HG03521 (cell line): ENCODE data around the gene CYTH1.

Experiments
- ATAC-seq: cut with Tn5 transposase; IDR thresholded peaks from one replicate; pipeline ENCODE4 v1.9.1; 2021; ENCODE audit warnings: mild to moderate bottlenecking, moderate library complexity; ENCODE audit not compliant: unreplicated experiment

CYTH1 gene

DNA sequence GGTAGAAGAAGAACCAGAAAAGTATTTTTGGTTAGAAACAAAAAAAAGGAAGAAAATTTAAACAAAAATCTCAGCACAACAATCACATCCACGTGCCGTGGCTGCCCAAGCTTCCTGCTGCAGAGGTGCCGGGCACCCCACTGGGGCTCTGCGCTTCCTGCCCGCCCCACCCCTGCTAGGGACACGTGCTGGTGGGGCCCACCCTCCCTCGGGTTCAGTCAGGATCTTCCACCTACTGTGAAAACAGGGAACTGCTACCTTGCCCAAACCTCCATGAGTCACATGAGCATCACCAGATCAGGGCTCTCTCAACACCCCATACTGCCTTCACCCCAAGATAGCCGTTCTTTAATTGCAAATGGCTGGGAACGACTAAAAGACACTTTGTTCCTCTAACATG, 24.4 kb upstream of the CYTH1 start:
- no peak for ATAC-seq

DNA sequence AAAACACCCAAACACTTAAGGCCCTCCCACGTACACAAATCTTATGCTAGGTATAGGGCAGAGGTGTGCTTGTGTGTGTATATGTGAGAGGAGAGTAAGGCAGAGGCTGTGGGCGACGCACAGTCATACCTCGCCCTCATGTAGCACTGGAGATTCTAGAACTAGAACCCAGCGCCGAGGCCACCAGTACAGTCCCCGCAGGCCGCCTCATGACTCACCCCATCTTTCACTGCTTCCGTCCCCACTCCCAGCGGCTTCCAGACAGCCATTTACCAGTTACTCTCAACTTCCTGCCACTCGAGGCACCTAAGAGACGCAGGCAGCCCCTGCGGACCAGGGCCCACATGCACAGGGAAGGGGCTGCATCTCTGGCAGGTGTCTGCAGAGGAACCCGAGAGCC, 23.2 kb upstream of the CYTH1 start:
- no peak for ATAC-seq

GRCh38 chr17:78804777-78805176, 22.7 kb upstream of the CYTH1 start:
- ATAC-seq, result no peak

GRCh38 chr17:78803186-78803845, 21.2 kb upstream of the CYTH1 start:
- no peak for ATAC-seq

GRCh38 chr17:78802459-78802858, 20.4 kb upstream of the CYTH1 start:
- ATAC-seq, result no peak

DNA sequence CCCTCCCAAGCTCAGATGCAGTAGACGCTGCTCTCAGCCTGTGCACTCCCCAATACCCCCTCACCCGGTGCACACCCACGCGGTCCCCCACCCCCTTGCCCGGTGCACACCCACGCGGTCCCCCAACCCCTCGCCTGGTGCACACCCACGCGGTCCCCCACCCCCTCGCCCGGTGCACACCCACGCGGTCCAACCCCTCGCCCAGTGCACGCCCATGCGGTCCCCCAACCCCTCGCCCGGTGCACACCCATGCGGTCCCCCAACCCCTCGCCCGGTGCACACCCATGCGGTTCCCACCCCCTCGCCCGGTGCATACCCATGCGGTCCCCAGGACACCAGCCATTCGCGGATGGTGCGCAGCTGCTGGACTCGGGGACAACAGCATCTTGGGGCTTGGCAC, 19.9 kb upstream of the CYTH1 start:
- ATAC-seq, result no peak

DNA sequence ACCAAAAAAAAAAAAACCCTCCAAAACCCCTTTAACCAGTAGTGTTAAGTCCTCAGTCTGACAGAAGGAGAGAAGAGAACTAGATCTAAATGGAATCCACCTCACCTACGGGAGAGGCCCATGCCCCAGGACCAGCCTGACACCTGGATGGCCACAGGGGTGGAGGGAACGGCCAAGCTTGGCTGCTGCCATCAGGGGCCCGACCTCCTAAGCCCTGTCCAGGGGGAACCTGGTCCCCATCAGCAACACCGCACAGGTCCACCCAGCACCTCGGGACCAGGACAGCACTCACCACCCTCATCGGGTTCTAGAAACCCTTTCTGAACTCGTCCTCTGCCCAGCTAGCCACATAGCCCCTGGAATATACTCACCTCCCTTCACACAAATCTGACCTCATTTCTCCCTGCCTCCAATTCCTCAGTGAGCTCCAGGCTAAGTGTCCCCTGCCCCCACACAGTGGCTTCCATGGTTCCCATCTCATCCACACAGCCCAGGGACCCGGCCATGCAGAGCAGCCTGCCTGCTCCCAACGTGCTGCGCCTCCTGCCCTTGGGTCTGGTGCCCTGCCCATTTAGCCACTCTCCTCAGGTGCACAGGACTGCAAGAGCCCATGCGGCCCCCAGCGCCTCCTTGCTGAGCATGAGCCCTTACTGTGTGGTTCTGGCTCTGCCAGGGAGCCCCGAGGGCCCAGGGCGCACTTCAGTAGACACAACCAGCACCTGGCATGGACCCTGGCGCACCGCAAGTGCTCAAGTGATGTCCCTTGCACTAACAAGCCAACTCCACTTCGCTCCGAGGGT, 18.3 kb upstream of the CYTH1 start:
- ATAC-seq, result no peak

GRCh38 chr17:78798695-78799559, 16.9 kb upstream of the CYTH1 start:
- no peak for ATAC-seq

DNA sequence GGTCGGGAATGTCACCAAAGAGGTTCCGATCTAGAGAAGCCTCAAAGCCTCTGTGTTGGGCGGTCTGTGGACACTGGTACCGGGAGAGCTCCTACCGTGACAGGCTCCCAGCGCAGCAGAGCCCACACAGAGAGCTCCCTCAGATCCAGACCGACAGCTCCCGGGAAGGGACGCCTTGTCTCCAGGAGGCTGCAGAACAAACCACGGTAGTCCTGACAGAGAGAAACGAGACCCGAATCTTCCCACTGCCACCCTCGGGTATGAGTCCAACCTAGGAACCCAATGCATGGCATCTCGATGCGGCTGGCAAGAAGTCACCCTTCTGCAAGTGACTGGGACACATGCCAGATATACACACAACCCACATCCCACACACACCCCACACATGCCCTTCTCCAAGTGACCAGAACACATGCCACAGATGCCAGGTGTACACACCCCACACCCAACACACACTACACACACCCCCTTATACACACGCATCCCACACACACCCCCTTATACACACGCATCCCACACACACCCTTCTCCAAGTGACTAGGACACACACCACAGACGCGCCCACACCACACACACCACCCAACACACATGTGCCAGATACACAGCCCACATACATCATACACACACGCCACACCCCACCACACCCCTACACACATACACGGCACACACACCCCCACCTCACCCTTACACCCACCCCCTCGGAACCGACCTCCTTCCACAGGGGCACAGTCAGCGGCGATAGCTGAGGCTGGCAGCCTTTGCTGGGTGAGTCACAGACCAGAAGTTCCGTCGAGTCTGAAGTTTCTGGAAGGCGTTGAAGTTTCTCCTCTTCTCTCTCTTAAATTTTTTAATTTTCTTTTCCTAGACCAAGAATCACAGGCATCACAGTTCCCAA, 15.9 kb upstream of the CYTH1 start:
- no peak for ATAC-seq

- ATAC-seq, result no peak
These were observed 15.1 kb upstream of the CYTH1 start for GRCh38 chr17:78797213-78797612.

GRCh38 chr17:78796517-78796900, 14.4 kb upstream of the CYTH1 start:
- ATAC-seq, result no peak

DNA sequence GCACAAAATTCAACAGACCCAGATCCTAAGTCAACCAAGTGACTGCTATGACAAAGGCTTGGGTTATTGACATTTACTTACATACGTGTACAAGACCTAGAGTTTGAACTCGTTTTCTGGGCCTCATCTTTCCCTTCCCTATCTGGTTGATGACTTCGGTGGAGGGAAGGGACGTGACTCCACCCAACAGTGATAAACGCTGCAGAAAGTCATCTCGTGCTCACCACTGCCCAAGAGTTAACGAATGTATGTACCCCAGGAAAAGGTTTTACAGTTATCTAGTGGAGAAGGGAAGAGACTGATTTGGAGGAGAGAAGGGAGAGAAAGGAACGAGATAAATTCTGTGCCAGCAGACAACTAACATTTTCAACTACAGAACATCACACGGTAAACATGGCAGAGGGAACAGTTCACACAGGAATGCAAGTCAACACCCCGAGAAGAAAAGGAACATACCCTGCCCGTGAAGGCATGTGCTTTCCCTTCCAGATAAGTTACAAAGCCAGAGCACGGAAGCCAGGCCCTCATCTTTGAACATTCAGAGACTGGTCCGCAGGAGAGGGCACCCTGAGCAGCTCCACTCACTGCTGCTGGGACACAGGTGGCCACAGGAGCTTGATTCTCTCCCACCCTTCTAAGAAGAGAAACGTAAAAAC, 13.9 kb upstream of the CYTH1 start:
- ATAC-seq, result no peak

GRCh38 chr17:78794864-78795640, 13.0 kb upstream of the CYTH1 start:
- no peak for ATAC-seq

DNA sequence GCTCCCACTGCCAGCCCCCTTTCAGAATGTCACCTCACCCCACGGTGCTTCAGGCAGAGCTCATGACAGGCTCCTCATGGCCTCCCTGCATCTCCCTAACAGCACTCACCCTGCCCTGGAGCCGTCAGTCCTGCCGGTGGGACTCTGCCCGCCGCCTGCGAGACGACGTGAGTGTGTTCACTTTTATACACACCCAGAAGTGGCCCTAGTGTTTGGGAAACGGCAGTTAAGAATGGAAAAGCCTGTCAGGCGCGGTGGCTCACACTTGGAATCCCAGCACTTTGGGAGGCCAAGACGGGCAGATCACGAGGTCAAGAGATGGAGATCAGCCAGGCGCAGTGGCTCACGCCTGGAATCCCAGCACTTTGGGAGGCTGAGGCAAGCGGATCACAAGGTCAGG, 12.3 kb upstream of the CYTH1 start:
- no peak for ATAC-seq

GRCh38 chr17:78793968-78794367, 11.9 kb upstream of the CYTH1 start:
- no peak for ATAC-seq

DNA sequence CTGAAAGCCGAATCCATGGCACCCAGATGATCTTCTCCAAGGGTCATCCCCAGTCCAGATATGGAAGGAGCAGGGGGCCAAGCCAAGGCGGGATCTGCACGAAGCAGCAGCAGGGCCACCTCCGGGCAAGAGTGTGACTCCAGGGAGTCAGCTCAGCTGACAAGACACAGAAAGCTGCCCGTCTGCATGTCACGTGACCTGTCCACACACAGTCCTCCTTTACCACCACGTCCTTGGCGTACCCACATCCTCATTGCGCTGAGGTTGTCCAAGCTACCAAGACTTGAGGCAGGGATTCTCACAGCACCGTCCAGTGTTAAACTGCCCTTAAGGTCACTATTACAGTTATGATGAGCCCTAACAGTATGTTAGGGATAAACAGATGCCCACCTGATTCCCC, 11.3 kb upstream of the CYTH1 start:
- ATAC-seq, result no peak

GRCh38 chr17:78791840-78792709, 10.0 kb upstream of the CYTH1 start:
- no peak for ATAC-seq

DNA sequence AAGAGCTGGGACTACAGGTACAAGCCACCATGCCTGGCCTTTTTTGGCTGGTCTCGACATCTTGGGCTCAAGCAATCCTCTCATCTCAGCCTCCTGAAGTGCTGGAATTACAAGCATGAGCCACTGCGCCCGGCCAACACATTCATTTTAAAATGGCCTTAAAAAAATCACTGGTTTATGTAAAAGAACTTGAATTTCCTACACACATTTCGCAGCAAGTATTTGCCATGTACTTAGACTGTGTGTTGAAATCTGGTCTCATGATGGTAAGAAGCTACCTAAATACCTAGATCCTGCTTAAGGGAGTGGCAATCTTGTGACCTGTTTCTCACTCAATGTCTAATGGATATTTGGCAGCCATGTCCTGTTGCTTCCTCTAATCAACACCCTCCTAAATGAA, 8.5 kb upstream of the CYTH1 start:
- ATAC-seq, result no peak
